ENCODE results near the gene OAF.

GRCh38 chr11:120173019-120173705 lies 37.7 kb upstream of the OAF start:
- TF ChIP-seq POLR2AphosphoS5 (IDR thresholded peaks at IDR 0.05) (no peak), POLR2A (IDR thresholded peaks at IDR 0.05) (no peak), EP300 (IDR thresholded peaks at IDR 0.05) (no peak)
- TF ChIP-seq, protein P1, sequence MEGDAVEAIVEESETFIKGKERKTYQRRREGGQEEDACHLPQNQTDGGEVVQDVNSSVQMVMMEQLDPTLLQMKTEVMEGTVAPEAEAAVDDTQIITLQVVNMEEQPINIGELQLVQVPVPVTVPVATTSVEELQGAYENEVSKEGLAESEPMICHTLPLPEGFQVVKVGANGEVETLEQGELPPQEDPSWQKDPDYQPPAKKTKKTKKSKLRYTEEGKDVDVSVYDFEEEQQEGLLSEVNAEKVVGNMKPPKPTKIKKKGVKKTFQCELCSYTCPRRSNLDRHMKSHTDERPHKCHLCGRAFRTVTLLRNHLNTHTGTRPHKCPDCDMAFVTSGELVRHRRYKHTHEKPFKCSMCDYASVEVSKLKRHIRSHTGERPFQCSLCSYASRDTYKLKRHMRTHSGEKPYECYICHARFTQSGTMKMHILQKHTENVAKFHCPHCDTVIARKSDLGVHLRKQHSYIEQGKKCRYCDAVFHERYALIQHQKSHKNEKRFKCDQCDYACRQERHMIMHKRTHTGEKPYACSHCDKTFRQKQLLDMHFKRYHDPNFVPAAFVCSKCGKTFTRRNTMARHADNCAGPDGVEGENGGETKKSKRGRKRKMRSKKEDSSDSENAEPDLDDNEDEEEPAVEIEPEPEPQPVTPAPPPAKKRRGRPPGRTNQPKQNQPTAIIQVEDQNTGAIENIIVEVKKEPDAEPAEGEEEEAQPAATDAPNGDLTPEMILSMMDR (IDR thresholded peaks at IDR 0.05), result no peak

Data from sigmoid colon (tissue), 4 donors.